Fibroblast of lung (primary cell): ENCODE results near the gene CHST11. TPM values are rescaled to one million over a fixed set of nuclear protein-coding genes. Genes with fewer than 3 reads are reported as not detected.

Experiments used
- DNase-seq, 2 donors: peaks; one replicate each; pipeline versions ENCODE4 v3.0.0 to v3.0.0-alpha.2; 2010; ENCODE audit warnings: low read depth in 2 of 2
- H2AFZ ChIP-seq: 2 replicates; pipeline ENCODE4 v1.5.1; 2012; ENCODE audit warnings: low read length, control low read depth, inconsistent platforms
- H3K27ac ChIP-seq: 2 replicates; pipeline ENCODE4 v1.5.1; 2011; ENCODE audit warnings: low read length, control low read depth; ENCODE audit not compliant: insufficient read depth
- H3K27me3 ChIP-seq: 2 replicates; pipeline ENCODE4 v1.5.1; 2011; ENCODE audit warnings: mild to moderate bottlenecking, low read length; ENCODE audit not compliant: control insufficient read depth, insufficient read depth
- H3K36me3 ChIP-seq: 2 replicates; pipeline ENCODE4 v1.5.1; 2011; ENCODE audit warnings: low read length; ENCODE audit not compliant: control insufficient read depth, insufficient read depth
- H3K4me1 ChIP-seq: 2 replicates; pipeline ENCODE4 v1.5.1; 2011; ENCODE audit warnings: low read length; ENCODE audit not compliant: control insufficient read depth, insufficient read depth; ENCODE audit errors: extremely low read depth
- H3K4me2 ChIP-seq: 2 replicates; pipeline ENCODE4 v1.5.1; 2011; ENCODE audit warnings: low read length, control low read depth; ENCODE audit not compliant: insufficient read depth; ENCODE audit errors: extremely low read depth
- H3K4me3 ChIP-seq, 4 experiments: fragments of 200-600 bp in 1 of 4; sonication (generic) in 1 of 4; replicated peaks in 1 of 4; 2 replicates each; pipeline ENCODE4 v1.5.1; 2011 to 2016; ENCODE audit warnings: low read length in 4 of 4, low read depth in 3 of 4, mild to moderate bottlenecking in 3 of 4, control low read depth in 2 of 4, inconsistent platforms in 1 of 4, mixed read lengths in 1 of 4; ENCODE audit not compliant: insufficient read depth in 1 of 4; ENCODE audit errors: control extremely low read depth in 1 of 4
- H3K79me2 ChIP-seq: 2 replicates; pipeline ENCODE4 v1.5.1; 2012; ENCODE audit warnings: mild to moderate bottlenecking, low read length, inconsistent platforms; ENCODE audit not compliant: control insufficient read depth, insufficient read depth
- H3K9ac ChIP-seq: 2 replicates; pipeline ENCODE4 v1.5.1; 2011; ENCODE audit warnings: mild to moderate bottlenecking, low read length, control low read depth; ENCODE audit not compliant: insufficient read depth
- H3K9me3 ChIP-seq: 2 replicates; pipeline ENCODE4 v1.5.1; 2012; ENCODE audit warnings: low read depth, low read length; ENCODE audit not compliant: control insufficient read depth, insufficient read depth
- H4K20me1 ChIP-seq: 2 replicates; pipeline ENCODE4 v1.5.1; 2011; ENCODE audit warnings: low read length; ENCODE audit not compliant: control insufficient read depth, insufficient read depth; ENCODE audit errors: extremely low read depth
- EZH2 ChIP-seq: IDR thresholded peaks from 2 replicates; pipeline ENCODE4 v1.5.1; 2012; ENCODE audit warnings: low read length, control low read depth, mild to moderate bottlenecking; ENCODE audit errors: missing control alignments
- polyA plus RNA-seq, 2 donors: library from polyadenylated mRNA; depleted of rRNA in 1 of 2; stranded (reverse) in 1 of 2; unstranded in 1 of 2; fragments of >200 nt; gene quantifications; 2 replicates each; pipeline ENCODE4 v1.2.1, GENCODE V29; 2011 to 2012; ENCODE audit warnings: missing spikeins in 1 of 2
- total RNA-seq: library from RNA; depleted of rRNA; stranded (reverse); fragments of >200 nt; gene quantifications from 2 replicates; pipeline ENCODE4 v1.2.1, GENCODE V29; 2014
- TF ChIP-seq, protein P1 (sequence below), 2 donors: IDR thresholded peaks in 1 of 2; conservative IDR thresholded peaks in 1 of 2; 1 replicate in 1 of 2; 2 replicates in 1 of 2; pipeline ENCODE4 v1.5.1; 2011 to 2012; ENCODE audit warnings: low read length in 2 of 2, control low read depth in 1 of 2, inconsistent platforms in 1 of 2, low read depth in 1 of 2, mild to moderate bottlenecking in 1 of 2

CHST11 gene
- total and polyA plus RNA-seq, 2 donors (not counting 1 experiment from before 2014, with no cell fraction given): 3.5 to 9.1 TPM

DNA sequence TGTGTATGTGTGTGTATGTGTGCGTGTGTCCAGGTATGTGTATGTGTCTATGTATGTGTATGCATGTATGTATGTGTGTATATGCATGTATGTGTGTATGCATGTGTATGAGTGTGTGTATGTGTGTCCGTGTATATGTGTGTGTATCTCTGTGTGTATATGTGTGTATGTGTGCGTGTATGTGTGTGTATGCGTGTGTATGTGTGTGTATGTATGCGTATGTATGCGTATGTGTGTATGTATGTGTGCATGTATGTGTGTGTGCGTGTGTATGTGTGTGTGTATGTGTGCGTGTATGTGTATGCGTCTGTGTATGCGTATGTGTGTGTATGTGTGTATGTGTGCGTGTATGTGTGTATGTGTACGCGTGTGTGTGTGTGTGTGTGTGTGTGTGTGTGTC lies 31.6 kb downstream of the CHST11 start:
- DNase-seq: no peak
- no peak overlapping the region for H3K4me3 ChIP-seq
- no peaks in the 10 kb centered on the region for H4K20me1 ChIP-seq
- no peak overlapping the region for H2AFZ ChIP-seq
- peaks cover 2% of the 10 kb centered on the region for H3K79me2 ChIP-seq
- H3K36me3 ChIP-seq: no peaks in the 10 kb centered on the region
- no peak overlapping the region for H3K4me2 ChIP-seq
- no peaks in the 10 kb centered on the region for H3K27me3 ChIP-seq
- no peaks in the 10 kb centered on the region for H3K9me3 ChIP-seq
- H3K27ac ChIP-seq: no peak overlapping the region
- no peak overlapping the region for H3K9ac ChIP-seq
- TF ChIP-seq, protein P1, sequence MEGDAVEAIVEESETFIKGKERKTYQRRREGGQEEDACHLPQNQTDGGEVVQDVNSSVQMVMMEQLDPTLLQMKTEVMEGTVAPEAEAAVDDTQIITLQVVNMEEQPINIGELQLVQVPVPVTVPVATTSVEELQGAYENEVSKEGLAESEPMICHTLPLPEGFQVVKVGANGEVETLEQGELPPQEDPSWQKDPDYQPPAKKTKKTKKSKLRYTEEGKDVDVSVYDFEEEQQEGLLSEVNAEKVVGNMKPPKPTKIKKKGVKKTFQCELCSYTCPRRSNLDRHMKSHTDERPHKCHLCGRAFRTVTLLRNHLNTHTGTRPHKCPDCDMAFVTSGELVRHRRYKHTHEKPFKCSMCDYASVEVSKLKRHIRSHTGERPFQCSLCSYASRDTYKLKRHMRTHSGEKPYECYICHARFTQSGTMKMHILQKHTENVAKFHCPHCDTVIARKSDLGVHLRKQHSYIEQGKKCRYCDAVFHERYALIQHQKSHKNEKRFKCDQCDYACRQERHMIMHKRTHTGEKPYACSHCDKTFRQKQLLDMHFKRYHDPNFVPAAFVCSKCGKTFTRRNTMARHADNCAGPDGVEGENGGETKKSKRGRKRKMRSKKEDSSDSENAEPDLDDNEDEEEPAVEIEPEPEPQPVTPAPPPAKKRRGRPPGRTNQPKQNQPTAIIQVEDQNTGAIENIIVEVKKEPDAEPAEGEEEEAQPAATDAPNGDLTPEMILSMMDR (conservative IDR thresholded peaks at IDR 0.05 in 1 of 2, IDR thresholded peaks at IDR 0.05 in 1 of 2; ENCODE audit: low read depth in 1 of 2, low read length in 2 of 2): no peak
- TF ChIP-seq EZH2: no peak
- peaks cover 2% of the 10 kb centered on the region for H3K4me1 ChIP-seq

DNA sequence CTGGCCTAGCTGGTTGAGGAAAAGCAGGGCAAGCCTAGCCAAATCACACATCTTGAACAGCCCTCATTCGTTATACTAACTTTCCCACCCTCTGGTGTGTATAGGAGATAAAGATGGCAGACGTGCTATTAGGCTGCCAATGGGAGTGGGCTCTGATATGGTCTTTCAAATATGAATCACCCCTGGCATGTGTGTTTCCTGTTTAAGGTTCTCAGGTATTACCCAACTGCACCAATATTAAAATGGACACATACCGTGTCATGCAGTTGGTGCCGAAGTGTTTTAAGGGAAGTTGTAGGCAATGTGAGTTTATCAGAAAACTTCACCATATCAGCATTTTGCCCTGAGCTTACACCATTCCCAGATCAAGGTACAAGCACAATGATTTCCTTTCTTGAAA lies 33.4 kb downstream of the CHST11 start:
- Histone ChIP-seq H3K9ac (no peak overlapping the region), H3K9me3 (no peaks in the 10 kb centered on the region), H3K79me2 (peaks cover 2% of the 10 kb centered on the region), H4K20me1 (no peaks in the 10 kb centered on the region), H3K4me1 (peaks cover 6% of the 10 kb centered on the region), H2AFZ (no peak overlapping the region), H3K27me3 (no peaks in the 10 kb centered on the region), H3K4me2 (no peak overlapping the region), H3K27ac (no peak overlapping the region), H3K36me3 (no peaks in the 10 kb centered on the region), H3K4me3 (no peak overlapping the region)
- no peak for TF ChIP-seq EZH2
- TF ChIP-seq, protein P1 (conservative IDR thresholded peaks at IDR 0.05 in 1 of 2, IDR thresholded peaks at IDR 0.05 in 1 of 2; ENCODE audit: low read depth in 1 of 2, low read length in 2 of 2): no peak
- no peak for DNase-seq

DNA sequence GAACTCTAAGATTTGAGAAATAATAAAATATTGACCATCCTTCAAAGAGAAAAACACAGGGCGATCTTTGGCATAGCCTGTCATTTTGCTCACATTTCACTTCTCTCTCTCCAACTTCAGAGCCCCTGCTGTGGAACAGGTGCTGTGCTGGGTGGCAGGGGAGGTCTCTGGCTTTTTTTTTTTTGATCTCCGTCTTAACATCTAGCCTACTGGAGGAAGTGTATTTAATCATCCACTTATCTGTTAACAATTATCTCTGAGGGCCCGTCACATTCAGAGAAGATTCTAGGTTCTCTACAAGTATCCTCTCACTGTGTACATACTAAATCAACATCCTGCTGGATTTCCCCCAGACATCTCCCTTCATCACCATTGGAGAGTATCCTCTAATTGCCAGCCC lies 34.1 kb downstream of the CHST11 start:
- Histone ChIP-seq H3K27me3 (no peaks in the 10 kb centered on the region), H3K4me2 (no peak overlapping the region), H4K20me1 (no peaks in the 10 kb centered on the region), H3K9ac (no peak overlapping the region), H3K79me2 (peaks cover 2% of the 10 kb centered on the region), H3K36me3 (no peaks in the 10 kb centered on the region), H3K4me1 (peaks cover 4% of the 10 kb centered on the region), H3K4me3 (no peak overlapping the region), H2AFZ (no peak overlapping the region), H3K27ac (no peak overlapping the region), H3K9me3 (no peaks in the 10 kb centered on the region)
- no peak for DNase-seq
- TF ChIP-seq, protein P1 (conservative IDR thresholded peaks at IDR 0.05 in 1 of 2, IDR thresholded peaks at IDR 0.05 in 1 of 2; ENCODE audit: low read depth in 1 of 2, low read length in 2 of 2): no peak
- no peak for TF ChIP-seq EZH2
